Brain microvascular endothelial cell (primary cell): Measurements from ENCODE around the gene RNGTT.

Experiments used
- DNase-seq: peaks from one replicate; pipeline ENCODE4 v3.0.0-alpha.2; 2020
- H3K27ac ChIP-seq: fragments of 250-450 bp; sonication (Bioruptor Pico); 2 replicates; pipeline ENCODE4 v1.5.1; 2020; ENCODE audit warnings: mild to moderate bottlenecking, moderate library complexity
- H3K27me3 ChIP-seq: fragments of 250-450 bp; sonication (Bioruptor Pico); replicated peaks from 2 replicates; pipeline ENCODE4 v1.5.1; 2020; ENCODE audit warnings: mild to moderate bottlenecking
- H3K36me3 ChIP-seq: fragments of 250-450 bp; sonication (Bioruptor Pico); replicated peaks from 2 replicates; pipeline ENCODE4 v1.5.1; 2020; ENCODE audit warnings: mild to moderate bottlenecking
- H3K4me3 ChIP-seq: 2 replicates; pipeline ENCODE4 v1.5.1; 2011; ENCODE audit warnings: low read depth, mild to moderate bottlenecking, control low read depth, low read length, moderate library complexity
- CTCF ChIP-seq: IDR thresholded peaks from 2 replicates; pipeline ENCODE4 v1.5.1; 2011; ENCODE audit warnings: low read depth, mild to moderate bottlenecking, moderate library complexity, low read length, control low read depth, inconsistent platforms; ENCODE audit errors: missing control alignments
- in situ Hi-C: cut with HindIII; loops from 2 replicates; pipeline ENCODE4 v1.10.0; 2017; ENCODE audit warnings: low sequenced_read_pairs, low pct_ligation_motif_present

RNGTT gene

GRCh38 chr6:88890860-88891845 is 72.3 kb downstream of the RNGTT start:
- Histone ChIP-seq H3K36me3 (no peaks in the 10 kb centered on the region), H3K4me3 (no peak overlapping the region), H3K27ac (peak overlapping the region; percentile 67), H3K27me3 (no peaks in the 10 kb centered on the region)
- TF ChIP-seq CTCF: no peak
- DNase-seq: peak; percentile 29
- in situ Hi-C loops: no loop called here

GRCh38 chr6:88890394-88890793 is 73.0 kb downstream of the RNGTT start:
- in situ Hi-C loops: no loop called here
- H3K36me3 ChIP-seq: no peaks in the 10 kb centered on the region
- no peak for TF ChIP-seq CTCF
- peak overlapping the region; percentile 12 for H3K27ac ChIP-seq
- H3K4me3 ChIP-seq: no peak overlapping the region
- no peak for DNase-seq
- H3K27me3 ChIP-seq: no peaks in the 10 kb centered on the region

- no peak for DNase-seq
- no peak for TF ChIP-seq CTCF
- H3K27ac ChIP-seq: no peak overlapping the region
- no peak overlapping the region for H3K4me3 ChIP-seq
- in situ Hi-C loops: no loop called here
- H3K27me3 ChIP-seq: no peaks in the 10 kb centered on the region
- H3K36me3 ChIP-seq: no peaks in the 10 kb centered on the region
Observed at GRCh38 chr6:88884361-88884760, 79.1 kb downstream of the RNGTT start.

GRCh38 chr6:88882536-88882935 is 80.9 kb downstream of the RNGTT start:
- Histone ChIP-seq H3K27ac (no peak overlapping the region), H3K27me3 (no peaks in the 10 kb centered on the region), H3K36me3 (no peaks in the 10 kb centered on the region), H3K4me3 (no peak overlapping the region)
- DNase-seq: no peak
- TF ChIP-seq CTCF: no peak
- in situ Hi-C loops: no loop called here

GRCh38 chr6:88881451-88881850 is 82.0 kb downstream of the RNGTT start:
- no peak for DNase-seq
- H3K4me3 ChIP-seq: no peak overlapping the region
- no peaks in the 10 kb centered on the region for H3K36me3 ChIP-seq
- TF ChIP-seq CTCF: no peak
- no peaks in the 10 kb centered on the region for H3K27me3 ChIP-seq
- in situ Hi-C loops: no loop called here
- H3K27ac ChIP-seq: no peak overlapping the region

- no peak for DNase-seq
- in situ Hi-C loops: no loop called here
- Histone ChIP-seq H3K4me3 (no peak overlapping the region), H3K27me3 (no peaks in the 10 kb centered on the region), H3K36me3 (no peaks in the 10 kb centered on the region), H3K27ac (no peak overlapping the region)
- no peak for TF ChIP-seq CTCF
Observed at GRCh38 chr6:88880021-88880420, 83.4 kb downstream of the RNGTT start.
